SU-DHL-6 (cell line): ENCODE measurements around the gene MKRN2.

ENCODE experiments used
- CTCF ChIP-seq: fragments of 200-600 bp; sonication (generic); IDR thresholded peaks from one replicate; pipeline ENCODE4 v1.5.1; 2017; ENCODE audit warnings: antibody characterized with exemption, mild to moderate bottlenecking, low read length, moderate library complexity; ENCODE audit not compliant: insufficient read depth, poor library complexity, severe bottlenecking
- EZH2phosphoT487 ChIP-seq: fragments of 200-600 bp; sonication (generic), shearing (Covaris generic); conservative IDR thresholded peaks from 2 replicates; pipeline ENCODE4 v1.6.1; 2018; ENCODE audit warnings: mild to moderate bottlenecking, antibody characterized with exemption, low read length, moderate library complexity, mixed read lengths

- TF ChIP-seq CTCF, result no peak
- TF ChIP-seq EZH2phosphoT487, result no peak
These were observed 47.4 kb upstream of the MKRN2 start for GRCh38 chr3:12509466-12509865.
